ENCODE measurements around the gene TLR1.
"Not testable (repeated sequence)": the region's sequence is repeated elsewhere in the genome, so short reads cannot be mapped to it uniquely, and the experiment has no call there.

The TLR1 gene

DNA sequence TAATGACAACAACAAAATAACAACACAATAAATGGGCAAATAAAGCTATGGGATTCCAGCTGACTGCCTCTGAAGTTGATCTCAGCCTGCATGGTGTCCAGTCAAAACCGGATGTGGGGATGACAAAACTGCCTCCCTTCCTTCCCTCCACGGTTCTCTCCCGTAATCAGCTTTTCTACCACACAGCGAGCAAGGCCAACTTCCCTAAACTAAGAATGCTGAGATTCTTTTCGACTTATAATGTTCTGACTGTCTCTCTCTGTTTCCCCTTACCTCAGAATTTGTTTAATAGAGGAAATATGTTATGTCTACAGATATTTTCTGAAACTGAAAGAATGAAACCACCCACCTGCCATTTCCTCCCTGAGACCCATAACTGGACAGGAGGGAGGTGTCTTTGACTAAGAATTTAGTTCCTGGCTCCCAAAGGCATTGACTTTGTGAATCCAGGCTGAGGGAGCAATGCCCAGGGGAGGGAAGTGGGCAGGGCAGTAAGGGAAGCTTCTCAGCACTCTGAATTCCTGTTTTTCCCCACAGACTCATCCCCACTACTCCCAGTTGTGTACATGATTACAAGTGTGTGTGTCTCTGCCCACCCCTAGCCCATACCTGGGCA, 1.0 kb upstream of the TLR1 start:
- DNase-seq (ENCODE audit: low spot score): no peak

DNA sequence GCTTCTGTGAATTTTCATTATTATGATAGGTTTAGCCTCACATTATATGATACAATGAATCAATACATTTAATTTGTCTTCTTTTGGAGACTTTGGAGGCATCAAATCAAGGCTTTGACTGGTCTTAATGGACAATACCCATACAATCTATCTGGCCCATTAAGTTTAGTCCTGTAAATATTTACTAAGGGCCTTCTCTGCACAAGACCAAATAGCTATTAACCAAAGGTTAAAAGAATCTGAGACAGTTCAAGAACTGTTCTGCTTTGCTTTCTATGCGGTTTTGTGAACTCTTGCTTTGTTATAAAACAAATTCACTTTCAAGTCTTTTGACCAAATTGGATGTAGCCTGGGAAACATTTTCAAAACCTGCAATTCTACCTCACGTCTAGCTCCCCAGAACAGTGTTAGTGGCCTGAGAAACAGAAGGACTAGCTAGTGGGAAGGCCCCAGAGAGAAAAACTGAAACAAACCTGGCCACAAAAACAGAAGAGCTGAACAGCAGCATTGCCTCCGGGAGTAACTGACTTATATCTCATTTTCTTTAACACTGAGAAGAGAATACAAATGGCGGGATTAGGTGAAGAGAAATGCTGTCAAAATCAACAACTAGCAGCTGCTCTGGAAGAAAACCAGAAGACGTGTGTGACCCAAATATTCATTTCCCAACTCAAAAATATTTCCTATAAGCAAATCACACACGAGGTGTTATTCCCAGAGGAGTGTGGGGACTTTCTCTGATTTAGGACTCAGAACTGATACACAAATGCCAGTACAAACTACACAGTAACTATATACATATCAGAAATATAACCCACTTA, 548 bp downstream of the TLR1 start:
- no peak for DNase-seq (ENCODE audit: low spot score)

DNA sequence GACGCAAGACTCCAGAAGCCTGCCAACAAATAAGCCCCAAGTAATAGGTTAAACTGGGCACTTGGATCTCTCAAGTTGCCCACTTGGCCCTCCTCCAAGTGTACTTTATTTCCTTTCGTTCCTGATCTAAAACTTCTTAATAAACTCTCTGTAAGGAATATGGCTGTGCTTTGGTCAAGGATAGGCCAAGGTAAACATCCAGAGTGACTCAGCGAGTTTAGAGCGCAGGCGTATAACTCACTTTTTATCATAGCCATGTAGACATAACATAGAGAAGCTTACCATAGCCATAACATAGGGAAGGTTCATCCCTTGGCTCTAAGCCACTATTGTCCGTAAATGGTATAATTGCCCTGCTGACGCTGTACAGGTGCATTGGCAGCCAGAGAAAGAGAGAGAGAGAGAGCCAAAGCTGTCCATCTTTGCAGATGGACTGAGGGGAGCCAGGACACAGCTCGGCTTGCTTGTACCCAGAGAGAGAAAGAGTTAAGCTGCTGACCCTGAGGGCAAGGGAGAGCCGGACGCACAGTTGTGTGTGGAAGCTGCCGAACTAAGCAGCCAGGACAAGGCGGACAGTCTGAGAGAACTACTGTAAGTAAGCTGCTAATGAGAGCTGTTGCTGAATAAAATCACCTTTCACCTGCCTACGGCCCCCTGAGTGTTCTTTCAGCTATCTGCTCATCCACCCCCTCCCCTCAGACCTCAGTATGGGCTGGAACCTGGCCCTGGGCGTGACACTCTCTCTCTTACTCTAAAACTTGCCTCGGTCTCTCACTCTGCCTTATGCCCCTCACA, 1.8 kb downstream of the TLR1 start:
- DNase-seq (ENCODE audit: low spot score): no peak

DNA sequence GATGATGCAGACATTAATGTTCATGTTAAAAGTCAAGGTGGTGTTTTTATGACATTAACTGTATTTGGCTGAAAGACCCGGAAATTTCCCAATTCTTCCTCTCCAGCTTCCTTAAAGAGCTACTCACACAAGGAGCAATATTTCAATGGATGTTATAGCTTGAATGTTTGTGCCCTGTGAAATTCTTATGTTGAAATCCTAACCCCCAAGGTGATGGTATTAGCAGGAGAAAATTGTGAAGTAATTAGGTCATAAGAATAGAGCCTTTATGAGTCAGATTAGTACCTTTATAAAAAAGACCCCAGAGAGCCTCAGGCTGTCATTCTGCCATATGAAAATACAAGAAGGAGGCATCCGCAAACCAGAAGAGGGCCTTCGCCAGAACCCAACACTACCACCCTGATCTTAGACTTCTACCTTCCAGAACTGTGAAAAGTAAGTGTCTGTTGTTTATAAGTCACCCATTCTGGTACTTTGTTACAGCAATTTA, 3.6 kb downstream of the TLR1 start:
- DNase-seq (ENCODE audit: low spot score): no peak

DNA sequence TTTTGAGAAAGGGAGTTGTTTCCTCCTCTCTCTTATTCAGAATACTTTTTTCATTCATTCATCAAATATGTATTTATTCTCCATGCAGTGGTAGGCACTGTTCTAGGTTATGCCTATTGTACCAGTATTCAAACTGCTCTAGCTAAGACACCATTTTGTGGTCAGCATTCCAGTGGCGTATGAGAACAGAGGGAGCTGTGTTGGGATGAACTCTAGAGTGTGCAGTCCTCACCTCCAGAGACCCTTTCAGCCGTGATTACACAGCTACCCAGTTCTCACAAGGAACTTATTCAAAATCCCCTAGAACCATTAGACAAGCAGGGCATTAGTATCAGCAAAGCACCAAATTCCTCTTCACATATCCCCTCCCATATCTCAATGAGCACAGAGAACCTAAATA, 4.2 kb downstream of the TLR1 start:
- peak; percentile 20 for DNase-seq (ENCODE audit: low spot score)

DNA sequence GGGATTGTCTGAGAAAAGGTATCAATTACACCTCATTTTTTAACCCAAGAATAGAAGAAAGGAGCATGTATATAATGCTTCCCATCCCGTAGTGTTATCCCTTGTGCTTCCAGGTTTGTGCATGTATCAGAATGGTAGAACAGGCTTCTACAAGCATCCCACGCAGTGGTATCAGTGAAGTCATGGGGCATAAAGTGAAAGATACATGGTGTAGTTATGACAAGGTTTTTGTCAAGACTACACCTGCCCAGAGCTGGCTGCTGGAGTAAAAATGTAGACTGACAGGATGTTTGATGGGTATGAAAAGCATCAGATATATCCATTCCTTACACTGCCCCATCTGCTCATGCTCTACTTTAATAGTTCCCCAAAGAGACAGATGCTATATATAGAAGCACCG, 9.5 kb downstream of the TLR1 start:
- DNase-seq (ENCODE audit: low spot score): no peak

DNA sequence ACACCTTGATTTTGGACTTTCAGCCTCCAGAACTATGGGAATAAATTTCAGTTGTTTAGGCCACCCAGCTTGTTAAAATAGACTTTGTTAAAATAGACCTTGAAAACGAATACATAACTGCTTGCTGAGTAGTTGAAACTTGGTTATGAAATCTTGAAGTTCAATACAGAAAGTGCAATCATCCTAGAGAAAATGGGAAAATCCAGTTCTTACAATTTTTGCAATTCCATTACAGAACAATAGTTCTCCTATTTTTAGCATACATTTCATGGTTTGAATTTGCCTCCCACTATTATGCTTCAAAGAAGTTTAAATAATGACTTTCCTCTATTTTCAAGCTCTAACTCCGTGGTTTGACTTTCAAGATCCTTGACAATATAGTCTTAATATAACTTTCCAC, 10.5 kb downstream of the TLR1 start:
- no peak for DNase-seq (ENCODE audit: low spot score)

DNA sequence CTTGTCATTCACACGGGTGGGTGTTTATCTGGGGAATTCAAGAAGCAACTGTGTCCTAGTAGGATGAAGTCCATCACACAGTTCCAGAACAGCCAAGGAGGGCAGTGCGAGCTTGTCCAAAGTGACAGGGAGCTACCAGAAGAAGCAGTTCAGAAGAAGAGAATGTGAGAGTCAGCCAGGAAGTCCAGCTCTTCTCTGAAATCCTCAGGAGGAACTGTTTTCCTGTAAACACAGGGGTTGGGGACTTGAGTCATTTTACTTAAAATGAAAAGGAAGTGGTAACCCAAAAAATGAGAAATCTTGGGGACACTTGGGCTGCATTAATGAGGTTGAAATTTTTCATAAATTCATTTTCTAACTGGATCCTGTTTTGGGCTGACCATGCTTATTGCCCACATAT, 13.6 kb downstream of the TLR1 start:
- DNase-seq (ENCODE audit: low spot score): no peak

DNA sequence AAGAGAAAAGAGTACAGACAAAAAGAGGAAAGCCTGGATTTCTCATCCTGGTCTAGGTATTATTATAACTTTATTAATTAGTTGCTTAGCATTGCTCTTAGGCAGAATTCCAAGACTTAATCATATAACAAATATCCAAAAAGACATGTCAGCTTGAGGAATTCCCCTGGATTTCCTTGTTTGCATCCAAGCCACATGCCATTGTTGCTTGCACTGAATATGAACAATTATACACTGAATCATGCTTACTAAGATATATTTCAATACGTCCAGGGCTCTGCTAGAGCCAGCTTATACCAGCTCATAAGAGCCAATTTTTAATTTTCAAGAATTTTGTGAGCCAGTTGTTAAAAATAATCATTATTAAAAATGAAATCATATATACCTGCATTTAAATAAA, 16.3 kb downstream of the TLR1 start:
- no peak for DNase-seq (ENCODE audit: low spot score)

DNA sequence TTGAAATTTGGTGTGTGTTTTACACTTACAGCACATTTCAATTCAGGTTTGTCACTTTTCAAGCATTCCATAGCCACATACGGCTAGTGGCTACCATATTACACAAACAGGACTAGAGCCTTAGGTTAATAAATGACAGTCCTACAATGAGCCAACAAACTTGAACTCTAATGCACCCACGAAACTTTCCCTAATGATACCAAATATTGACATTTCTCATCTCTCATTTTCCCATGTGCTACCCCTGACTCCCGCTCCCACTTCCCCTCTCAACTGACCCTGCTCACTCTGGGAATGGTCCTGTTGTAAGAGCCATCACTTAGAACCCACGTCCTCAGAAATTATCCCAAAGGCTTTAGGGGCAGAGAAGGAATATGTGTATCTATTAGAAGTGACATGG, 16.9 kb downstream of the TLR1 start:
- DNase-seq (ENCODE audit: low spot score): no peak

DNA sequence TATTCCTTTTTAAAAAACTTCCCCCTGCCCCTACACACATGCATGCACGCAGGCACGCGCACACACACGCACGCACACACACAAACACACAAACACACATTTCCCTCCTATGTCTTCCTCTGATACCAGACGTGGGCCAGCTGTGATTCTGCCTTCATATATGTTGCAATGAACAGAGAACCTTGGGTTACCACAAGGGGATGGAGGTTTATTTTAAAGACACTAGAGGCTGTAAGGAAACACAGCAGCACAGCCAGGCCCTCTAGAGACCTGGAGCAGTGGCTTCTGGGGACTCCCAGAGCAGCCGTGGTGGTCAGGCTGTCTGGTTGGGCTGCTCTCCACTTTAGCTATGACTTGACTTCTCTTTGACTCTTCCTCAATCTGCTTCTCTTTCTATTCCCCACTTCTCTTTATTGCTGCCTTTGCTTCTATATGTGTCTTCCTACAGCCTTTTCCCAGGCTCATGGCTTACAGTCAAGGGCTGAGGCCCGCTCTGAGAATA, 18.6 kb downstream of the TLR1 start:
- DNase-seq (ENCODE audit: low spot score): no peak

DNA sequence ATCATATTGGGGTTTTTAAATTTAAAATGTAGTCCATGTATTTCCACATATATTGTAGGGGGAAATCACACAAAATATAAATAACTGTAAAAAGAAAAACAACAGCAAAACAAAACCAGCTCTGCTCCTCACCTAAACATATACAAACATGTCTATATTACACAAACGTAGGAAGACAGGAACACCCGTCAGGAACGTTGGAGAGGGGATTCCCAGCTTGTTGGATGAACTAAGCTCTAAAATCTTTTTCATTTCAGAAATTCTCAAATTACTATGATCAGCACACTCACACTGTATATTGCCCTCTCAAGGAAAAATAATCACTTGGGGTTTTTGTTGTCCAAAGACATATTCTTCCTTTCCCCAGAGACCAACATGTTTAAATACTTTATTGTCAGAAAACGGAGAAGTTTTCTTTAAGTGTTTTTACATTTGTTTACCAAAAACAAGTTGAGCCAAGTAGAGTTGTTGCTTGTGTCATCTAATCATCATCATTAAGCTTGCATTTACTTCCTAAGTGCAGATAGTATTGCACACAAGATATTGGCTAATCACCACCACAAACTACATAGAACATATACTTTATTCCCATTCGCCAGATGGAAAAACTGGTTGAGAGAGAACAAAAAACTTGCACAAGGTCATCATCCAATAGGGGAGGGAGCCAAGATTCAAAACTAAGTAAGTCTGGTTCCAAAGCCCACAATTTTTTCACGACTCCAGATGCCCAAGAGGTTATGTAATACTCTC, 19.4 kb downstream of the TLR1 start:
- DNase-seq (ENCODE audit: low spot score): no peak

DNA sequence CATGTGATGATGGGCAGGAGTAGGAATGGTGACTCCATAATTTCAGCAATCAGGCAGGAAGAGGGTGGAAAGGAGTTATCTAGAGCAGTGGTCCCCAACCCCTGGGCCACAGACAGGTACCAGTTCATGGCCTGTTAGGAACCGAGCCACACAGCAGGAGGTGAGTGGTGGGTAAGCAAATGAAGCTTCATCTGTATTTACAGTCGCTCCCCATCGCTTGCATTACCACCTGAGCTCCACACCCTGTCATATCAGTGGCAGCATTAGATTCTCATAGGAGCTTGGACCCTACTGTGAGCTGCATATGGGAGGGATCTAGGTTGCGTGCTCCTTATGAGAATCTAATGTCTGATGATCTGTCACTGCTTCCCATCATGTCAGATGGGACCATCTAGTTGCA, 20.4 kb downstream of the TLR1 start:
- no peak for DNase-seq (ENCODE audit: low spot score)

DNA sequence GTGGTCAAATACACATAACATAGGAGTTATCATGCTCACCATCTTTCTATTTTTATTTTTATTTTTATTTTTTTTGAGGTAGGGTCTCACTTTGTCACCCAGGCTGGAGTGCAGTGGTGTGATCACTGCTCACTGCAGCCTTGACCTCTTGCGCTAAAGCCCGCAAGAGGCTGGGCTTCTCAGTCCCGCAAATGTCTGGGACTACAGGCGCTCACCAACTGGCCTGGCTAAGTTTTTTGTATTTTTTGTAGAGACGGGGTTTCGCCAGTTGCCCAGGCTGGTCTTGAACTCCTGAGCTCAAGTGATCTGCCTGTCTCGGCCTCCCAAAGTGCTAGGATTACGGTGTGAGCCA, 21.5 kb downstream of the TLR1 start:
- DNase-seq (ENCODE audit: low spot score): no peak

DNA sequence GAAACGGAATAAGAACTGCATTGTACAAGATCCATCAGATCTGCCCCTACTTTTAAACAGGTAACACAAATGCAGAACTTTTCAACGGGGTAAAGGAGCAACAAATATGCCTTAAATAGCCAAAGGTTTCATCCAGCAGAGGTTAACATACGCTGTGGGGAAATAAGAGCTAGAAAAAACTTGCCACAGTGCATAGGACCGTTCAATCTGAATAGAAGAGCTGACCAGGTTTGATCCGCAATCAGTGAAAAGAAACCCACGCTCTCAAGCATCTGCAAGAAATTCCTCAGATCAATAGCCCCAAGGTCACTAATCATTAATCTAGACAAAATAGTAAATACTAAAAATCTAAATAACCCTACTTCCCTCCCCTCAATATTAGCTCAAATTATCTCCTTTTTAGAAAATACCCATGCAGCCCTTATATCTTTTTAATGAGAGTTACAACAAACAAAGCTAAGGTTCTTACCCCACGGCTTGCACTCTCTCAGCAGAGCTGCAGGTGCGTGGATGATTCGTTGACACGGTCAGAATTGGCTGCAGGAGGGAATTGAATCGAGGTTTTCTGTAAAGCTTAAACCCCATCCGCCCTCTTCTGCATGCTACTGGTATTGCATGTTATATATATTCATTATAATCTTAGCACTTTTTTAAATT, 22.0 kb downstream of the TLR1 start, which contains the start of gene TLR10:
Gene TLR10, minus strand, starts transcription at position 539 of the 657 bp plus-strand sequence. CDS start 7,400 bp downstream, outside the sequence.
- no peak for DNase-seq (ENCODE audit: low spot score)

DNA sequence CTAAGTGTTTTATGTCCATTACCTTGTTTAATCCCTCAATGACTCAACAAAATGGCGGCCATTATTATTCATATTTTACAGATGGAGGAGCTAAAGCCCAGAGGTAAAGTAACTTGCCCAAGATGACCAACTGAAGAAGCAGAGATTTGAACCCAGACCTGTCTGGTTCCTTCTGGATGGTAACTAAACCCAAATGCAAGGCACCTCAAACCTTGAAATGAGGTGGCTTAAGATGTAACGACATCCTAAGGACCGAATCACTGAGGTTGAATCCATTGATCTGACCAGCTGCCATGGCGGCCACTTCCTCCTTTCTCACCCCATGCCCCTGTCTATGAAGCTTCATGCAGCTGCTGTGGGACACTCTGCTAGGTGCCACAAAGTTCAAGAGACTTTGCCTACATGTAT, 22.7 kb downstream of the TLR1 start:
- no peak for DNase-seq (ENCODE audit: low spot score)

DNA sequence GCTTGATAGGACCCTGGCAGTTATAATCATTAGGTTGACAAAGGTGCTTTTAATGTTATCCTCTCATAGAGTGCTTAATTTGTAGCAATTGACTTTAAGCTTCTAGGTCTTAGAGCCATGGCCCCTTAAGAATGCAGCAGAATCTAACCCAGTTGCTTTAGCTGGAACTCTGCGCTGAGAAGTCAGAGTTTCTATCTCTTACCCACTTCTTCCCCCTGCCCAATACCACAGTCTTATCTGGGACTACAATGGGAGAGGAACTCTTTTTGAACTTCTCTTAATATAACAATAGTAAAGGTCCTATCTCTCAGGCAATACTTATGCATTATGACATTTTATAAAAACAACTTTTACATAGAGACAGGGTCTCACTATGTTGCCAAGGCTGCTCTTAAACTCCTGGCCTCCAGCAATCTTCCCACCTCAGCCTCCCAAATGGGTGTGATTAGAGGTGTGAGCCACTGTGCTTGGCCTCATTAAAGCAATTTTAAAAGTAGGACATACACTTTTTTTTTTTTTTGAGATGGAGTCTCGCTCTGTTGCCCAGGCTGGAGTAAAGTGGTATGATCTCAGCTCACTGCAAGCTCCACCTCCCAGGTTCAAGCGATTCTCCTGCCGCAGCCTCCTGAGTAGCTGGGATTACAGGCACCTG, 23.6 kb downstream of the TLR1 start:
- no peak for DNase-seq (ENCODE audit: low spot score)

DNA sequence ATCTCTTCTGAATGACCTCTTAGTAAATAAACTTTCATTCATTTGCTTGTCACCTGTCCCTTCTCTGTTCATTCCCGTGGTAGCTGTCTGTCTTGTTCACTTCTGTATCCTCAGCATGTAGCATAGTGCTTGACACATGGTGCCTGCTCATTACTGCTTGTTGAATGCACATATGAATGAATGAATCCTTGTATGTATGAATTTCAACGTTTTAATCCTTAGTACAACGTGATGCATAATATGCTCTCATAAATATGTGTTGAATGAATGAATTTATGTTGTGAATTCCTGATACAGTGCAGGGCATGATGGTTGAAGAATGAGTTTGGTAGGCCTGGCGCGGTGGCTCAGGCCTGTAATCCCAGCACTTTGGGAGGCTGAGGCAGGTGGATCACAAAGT, 24.8 kb downstream of the TLR1 start:
- DNase-seq (ENCODE audit: low spot score): no peak

DNA sequence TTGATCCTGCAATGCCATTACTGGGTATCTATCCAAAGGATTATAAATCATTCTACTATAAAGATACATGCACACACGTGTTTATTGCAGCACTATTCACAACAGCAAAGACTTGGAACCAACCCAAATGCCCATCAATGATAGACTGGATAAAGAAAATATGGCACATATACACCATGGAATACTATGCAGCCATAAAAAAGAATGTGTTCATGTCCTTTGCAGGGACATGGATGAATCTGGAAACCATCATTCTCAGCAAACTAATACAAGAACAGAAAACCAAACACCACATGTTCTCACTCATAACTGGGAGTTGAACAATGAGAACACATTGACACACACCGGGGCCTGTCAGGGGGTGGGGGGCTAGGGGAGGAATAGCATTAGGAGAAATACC, 26.7 kb downstream of the TLR1 start:
- not testable (repeated sequence) for DNase-seq (ENCODE audit: low spot score)

DNA sequence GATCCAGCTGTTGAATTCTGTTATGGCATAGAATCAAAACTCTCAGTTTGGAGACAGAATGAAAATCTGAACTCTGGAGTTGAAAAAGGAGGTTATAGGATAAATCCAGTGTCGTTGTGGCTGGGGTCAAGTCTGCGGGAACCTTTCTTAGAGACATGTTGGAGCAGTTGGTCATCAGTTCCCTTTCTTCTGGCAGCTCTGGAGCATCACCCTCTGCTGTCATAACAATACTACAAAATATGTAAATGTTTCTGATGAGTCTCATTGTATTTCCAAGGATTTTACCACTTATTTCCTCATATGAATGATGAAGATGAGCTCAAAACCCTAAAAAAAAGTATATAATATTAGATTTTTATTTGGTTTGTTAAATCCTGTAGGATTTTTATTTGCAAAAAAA, 29.3 kb downstream of the TLR1 start:
- no peak for DNase-seq (ENCODE audit: low spot score)

Measured in COLO829 (cell line).